Aorta (tissue), 5 donors: ENCODE measurements around the gene KIFC3. TPM values are rescaled to one million over a fixed set of nuclear protein-coding genes. Genes with fewer than 3 reads are reported as not detected.
"Not testable (repeated sequence)": the region's sequence is repeated elsewhere in the genome, so short reads cannot be mapped to it uniquely, and the experiment has no call there.

Experiments
- ATAC-seq: fragments of 200-7000 bp; cut with Tn5 transposase; one replicate; pipeline ENCODE4 v1.9.1; 2022; ENCODE audit warnings: moderate library complexity; ENCODE audit not compliant: low FRiP score
- DNase-seq, 2 donors: peaks; one replicate each; pipeline ENCODE4 v3.0.0-alpha.2; 2020
- H3K27ac ChIP-seq, 2 donors: one replicate each; pipeline ENCODE4 v1.5.1; 2013; ENCODE audit warnings: low read length in 2 of 2, mild to moderate bottlenecking in 2 of 2, moderate library complexity in 2 of 2, control low read depth in 1 of 2, inconsistent platforms in 1 of 2, low read depth in 1 of 2
- H3K27me3 ChIP-seq, 2 donors: one replicate each; pipeline ENCODE4 v1.6.1; 2013; ENCODE audit warnings: control low read depth in 1 of 2, low read length in 1 of 2, mild to moderate bottlenecking in 1 of 2, moderate library complexity in 1 of 2; ENCODE audit not compliant: insufficient read depth in 2 of 2, control insufficient read depth in 1 of 2
- H3K36me3 ChIP-seq, 2 donors: one replicate each; pipeline ENCODE4 v1.6.1; 2013; ENCODE audit warnings: control low read depth in 1 of 2, low read length in 1 of 2, mild to moderate bottlenecking in 1 of 2; ENCODE audit not compliant: insufficient read depth in 2 of 2, control insufficient read depth in 1 of 2
- H3K4me1 ChIP-seq, 2 donors: one replicate each; pipeline ENCODE4 v1.6.1; 2013; ENCODE audit warnings: low read length in 2 of 2, control low read depth in 1 of 2, mild to moderate bottlenecking in 1 of 2, moderate library complexity in 1 of 2; ENCODE audit not compliant: insufficient read depth in 2 of 2, control insufficient read depth in 1 of 2
- H3K4me3 ChIP-seq, 2 donors: one replicate each; pipeline ENCODE4 v1.5.1; 2013; ENCODE audit warnings: low read length in 2 of 2, control low read depth in 1 of 2, mild to moderate bottlenecking in 1 of 2
- H3K9me3 ChIP-seq: one replicate; pipeline ENCODE4 v1.6.1; 2013; ENCODE audit warnings: mild to moderate bottlenecking, low read length; ENCODE audit not compliant: control insufficient read depth
- WGBS, 2 donors: extraction: QIAGEN DNeasy Blood & Tissue Kit; methylation state at CpG; one replicate each; pipeline ENCODE4 v1.1.7; 2013; 5-methylcytosine and 5-hydroxymethylcytosine counted together
- intact Hi-C, 2 donors: fragments of 100-400 bp; cut with DNase I; formaldehyde crosslinking; loops; one replicate each; pipeline versions ENCODE4 v1.14.2 to v1.15.0; 2022
- long read RNA-seq, 2 donors: library from polyadenylated mRNA; unstranded; transcript quantifications; one replicate each; pipeline ENCODE4 v2.0.0, GENCODE V29; 2020 to 2021
- polyA plus RNA-seq, 2 donors: library from polyadenylated mRNA; stranded (reverse); fragments of 200-250 nt; gene quantifications; one replicate each; pipeline ENCODE4 v1.2.3, GENCODE V29; 2013
- total RNA-seq, 2 donors: library from RNA; stranded (reverse); fragmentation: NEBNext Ultra II Directional; extraction: Animal tissue kit (Norgen Biotek cat#: 25700); gene quantifications; one replicate each; pipeline ENCODE4 v1.2.1, GENCODE V29; 2021
- donor health status: healthy with polysubstance abuse.
- donor health status: Bipolar disorder and iron deficiency.
- donor health status: DM: no; HTN: no; CAD: no.
- donor health status: DM: no; HTN: no; CAD: no.
- donor health status: DM: yes; HTN: yes; CAD: no.

KIFC3 gene
- total RNA-seq = 10 to 100 TPM; 69.7 to 80.1 TPM
- 10 to 100 TPM; 27.4 to 61.1 TPM for polyA plus RNA-seq
- long read RNA-seq, donor 1, transcript KIFC3-235 (1 exons, 2,393 nt) = major isoform, 6 of 73 reads
- long read RNA-seq, donor 1, partial matches to known transcripts = 49 of 73 reads
- long read RNA-seq, donor 1, other reads (novel, unspliced or antisense) = 15 of 73 reads
- long read RNA-seq, donor 2, transcript KIFC3-203 (20 exons, 3,379 nt) = major isoform, 28 of 93 reads
- long read RNA-seq, donor 2, partial matches to known transcripts = 17 of 93 reads
- long read RNA-seq, donor 2, other reads (novel, unspliced or antisense) = 45 of 93 reads

GRCh38 chr16:57802341-57803133 lies at the start of gene KIFC3:
TSS of gene KIFC3 (minus strand) at chr16:57802491. CDS start at chr16:57798243, 4,248 bp downstream.
- H3K36me3 ChIP-seq = no peaks in the 10 kb centered on the region
- ATAC-seq = peak; percentile 77
- WGBS, 2 donors = 14 to 21% methylated on average over 55 to 78 of the region's 78 CpGs
- peak within 1 kb of the TSS in 1 of 2 donors; percentile 38 for H3K27ac ChIP-seq
- intact Hi-C loops = loop anchor here in 1 of 2 donors (5.0 kb wide), 3 partner anchors 40 to 200 kb away; partner anchors contain the start of genes KATNB1, USB1 and ZNF319
- peak; percentile 94 to 98 for DNase-seq
- H3K4me1 ChIP-seq = no peaks in the 10 kb centered on the region
- no peaks in the 10 kb centered on the region for H3K27me3 ChIP-seq
- peak within 1 kb of the TSS; percentile 46 to 57 for H3K4me3 ChIP-seq
- H3K9me3 ChIP-seq = no peaks in the 10 kb centered on the region

GRCh38 chr16:57848181-57848580 lies 45.9 kb upstream of the KIFC3 start:
- no peak for DNase-seq
- Histone ChIP-seq H3K27me3 (no peaks in the 10 kb centered on the region), H3K4me1 (no peaks in the 10 kb centered on the region), H3K36me3 (no peaks in the 10 kb centered on the region), H3K27ac (no peak overlapping the region), H3K9me3 (no peaks in the 10 kb centered on the region), H3K4me3 (no peak overlapping the region)
- intact Hi-C loops = no loop called here
- ATAC-seq = no peak
- WGBS, 2 donors = 90 to 92% methylated on average over 5 of the region's 5 CpGs

GRCh38 chr16:57846931-57847330 lies 44.6 kb upstream of the KIFC3 start:
- H3K4me3 ChIP-seq, H3K36me3 ChIP-seq, H3K27ac ChIP-seq, H3K4me1 ChIP-seq, ATAC-seq, DNase-seq, H3K9me3 ChIP-seq, intact Hi-C loops, H3K27me3 ChIP-seq: not testable (repeated sequence)
- 71 to 85% methylated on average over 6 of the region's 6 CpGs for WGBS, 2 donors

GRCh38 chr16:57846078-57846697 lies 43.9 kb upstream of the KIFC3 start:
- H3K27me3 ChIP-seq = no peaks in the 10 kb centered on the region
- no peaks in the 10 kb centered on the region for H3K9me3 ChIP-seq
- DNase-seq (no peak), ATAC-seq (no peak)
- no peaks in the 10 kb centered on the region for H3K36me3 ChIP-seq
- intact Hi-C loops = no loop called here
- no peak overlapping the region for H3K4me3 ChIP-seq
- WGBS, 2 donors = 84 to 87% methylated on average over 9 of the region's 9 CpGs
- H3K4me1 ChIP-seq = no peaks in the 10 kb centered on the region
- H3K27ac ChIP-seq = no peak overlapping the region

- no peaks in the 10 kb centered on the region for H3K9me3 ChIP-seq
- H3K27ac ChIP-seq = no peak overlapping the region
- H3K4me3 ChIP-seq = no peak overlapping the region
- no peaks in the 10 kb centered on the region for H3K36me3 ChIP-seq
- DNase-seq = no peak
- intact Hi-C loops = no loop called here
- ATAC-seq = no peak
- 78 to 80% methylated on average over 8 of the region's 8 CpGs for WGBS, 2 donors
- H3K4me1 ChIP-seq = no peaks in the 10 kb centered on the region
- no peaks in the 10 kb centered on the region for H3K27me3 ChIP-seq
Measured at GRCh38 chr16:57845115-57845514, 42.8 kb upstream of the KIFC3 start.

- Histone ChIP-seq H3K27me3 (no peaks in the 10 kb centered on the region), H3K9me3 (no peaks in the 10 kb centered on the region), H3K4me1 (no peaks in the 10 kb centered on the region), H3K4me3 (no peak overlapping the region), H3K36me3 (no peaks in the 10 kb centered on the region), H3K27ac (no peak overlapping the region)
- DNase-seq (no peak), ATAC-seq (no peak)
- intact Hi-C loops = no loop called here
- 75 to 85% methylated on average over 9 to 10 of the region's 10 CpGs for WGBS, 2 donors
Measured at GRCh38 chr16:57844416-57845030, 42.2 kb upstream of the KIFC3 start.

- ATAC-seq (no peak), DNase-seq (no peak)
- 97 to 100% methylated on average over 1 of the region's 1 CpG for WGBS, 2 donors
- intact Hi-C loops = no loop called here
- Histone ChIP-seq H3K4me3 (no peak overlapping the region), H3K4me1 (no peaks in the 10 kb centered on the region), H3K36me3 (no peaks in the 10 kb centered on the region), H3K9me3 (no peaks in the 10 kb centered on the region), H3K27me3 (no peaks in the 10 kb centered on the region), H3K27ac (no peak overlapping the region)
Measured at GRCh38 chr16:57843400-57843799, 41.1 kb upstream of the KIFC3 start.

GRCh38 chr16:57842601-57843000 lies 40.3 kb upstream of the KIFC3 start:
- no peaks in the 10 kb centered on the region for H3K9me3 ChIP-seq
- no peaks in the 10 kb centered on the region for H3K4me1 ChIP-seq
- no peaks in the 10 kb centered on the region for H3K27me3 ChIP-seq
- H3K4me3 ChIP-seq = no peak overlapping the region
- intact Hi-C loops = no loop called here
- DNase-seq = no peak
- WGBS, 2 donors = 54 to 60% methylated on average over 5 of the region's 5 CpGs
- H3K36me3 ChIP-seq = no peaks in the 10 kb centered on the region
- ATAC-seq = no peak
- no peak overlapping the region for H3K27ac ChIP-seq
